Fibroblast of the aortic adventitia (primary cell): ENCODE results near the gene POMT2. TPM values are rescaled to one million over a fixed set of nuclear protein-coding genes. Genes with fewer than 3 reads are reported as not detected.

Source experiments
- DNase-seq: peaks from one replicate; pipeline ENCODE4 v3.0.0-alpha.2; 2010; ENCODE audit warnings: low read depth
- H3K4me3 ChIP-seq: 2 replicates; pipeline ENCODE4 v1.5.1; 2011; ENCODE audit warnings: low read depth, mild to moderate bottlenecking, control low read depth, low read length, moderate library complexity
- CTCF ChIP-seq: IDR thresholded peaks from 2 replicates; pipeline ENCODE4 v1.5.1; 2011; ENCODE audit warnings: mild to moderate bottlenecking, low read length, control low read depth, inconsistent platforms; ENCODE audit not compliant: insufficient read depth
- total RNA-seq: library from RNA; depleted of rRNA; stranded (reverse); fragments of >200 nt; gene quantifications from 2 replicates; pipeline ENCODE4 v1.2.3, GENCODE V29; 2012; ENCODE audit warnings: low replicate concordance

The POMT2 gene
- total RNA-seq, 1 donor = 15.2 TPM

GRCh38 chr14:77258566-77258965 lies 62.1 kb downstream of the POMT2 start:
- H3K4me3 ChIP-seq = no peak overlapping the region
- no peak for TF ChIP-seq CTCF
- DNase-seq = no peak

GRCh38 chr14:77257700-77258099 lies 63.0 kb downstream of the POMT2 start:
- DNase-seq = no peak
- TF ChIP-seq CTCF = no peak
- no peak overlapping the region for H3K4me3 ChIP-seq

GRCh38 chr14:77256694-77257093 lies 64.0 kb downstream of the POMT2 start:
- TF ChIP-seq CTCF = no peak
- DNase-seq = no peak
- no peak overlapping the region for H3K4me3 ChIP-seq

- TF ChIP-seq CTCF = no peak
- H3K4me3 ChIP-seq = no peak overlapping the region
- no peak for DNase-seq
These were observed 67.1 kb downstream of the POMT2 start for GRCh38 chr14:77253333-77254190.

- TF ChIP-seq CTCF = no peak
- DNase-seq = no peak
- H3K4me3 ChIP-seq = no peak overlapping the region
These were observed 68.8 kb downstream of the POMT2 start for GRCh38 chr14:77251870-77252269.

GRCh38 chr14:77250927-77251326 lies 69.8 kb downstream of the POMT2 start:
- no peak overlapping the region for H3K4me3 ChIP-seq
- TF ChIP-seq CTCF = no peak
- no peak for DNase-seq
